OCI-LY7 (cell line): ENCODE measurements around the gene CDC14B. TPM values are rescaled to one million over a fixed set of nuclear protein-coding genes. Genes with fewer than 3 reads are reported as not detected.

Source experiments
- BruUV-seq: library from RNA; stranded (reverse); fragments of 400-500 nt; replicated peaks from 2 replicates; lab custom pipeline; 2021; lab: Mats Ljungman, UMichigan
- CTCF ChIA-PET: fragments of 300-600 bp; sonication (Branson Sonifier 250); formaldehyde crosslinking; loops from one replicate; lab custom pipeline; 2022; ENCODE audit warnings: antibody characterized with exemption; ENCODE audit not compliant: unreplicated experiment; lab: Charles Lee
- POLR2A ChIA-PET: fragments of 300-600 bp; sonication (Branson Sonifier 250); formaldehyde crosslinking; loops from one replicate; lab custom pipeline; 2022; ENCODE audit warnings: antibody characterized with exemption; lab: Charles Lee
- DNase-seq: peaks from one replicate; pipeline ENCODE4 v3.0.0-alpha.2; 2015; ENCODE audit warnings: low spot score
- H2AFZ ChIP-seq: fragments of 200-600 bp; sonication (generic), shearing (Covaris generic); 2 replicates; pipeline ENCODE4 v1.6.1; 2014; ENCODE audit warnings: mild to moderate bottlenecking, antibody characterized with exemption, low read length, moderate library complexity
- H3K27ac ChIP-seq: fragments of 200-600 bp; sonication (generic); 2 replicates; pipeline ENCODE4 v1.5.1; 2014; ENCODE audit warnings: mixed run types, low read depth, mild to moderate bottlenecking, moderate library complexity, low read length, inconsistent platforms; ENCODE audit not compliant: poor library complexity, severe bottlenecking
- H3K36me3 ChIP-seq: fragments of 200-600 bp; sonication (generic); 2 replicates; pipeline ENCODE4 v1.6.1; 2014; ENCODE audit warnings: mild to moderate bottlenecking, antibody characterized with exemption, low read length, moderate library complexity, mixed read lengths; ENCODE audit not compliant: insufficient read depth
- H3K4me1 ChIP-seq: fragments of 200-600 bp; sonication (generic); 2 replicates; pipeline ENCODE4 v1.5.1; 2014; ENCODE audit warnings: mild to moderate bottlenecking, low read length; ENCODE audit not compliant: insufficient read depth, poor library complexity, severe bottlenecking
- H3K4me2 ChIP-seq: fragments of 200-600 bp; sonication (generic); 2 replicates; pipeline ENCODE4 v1.6.1; 2014; ENCODE audit warnings: mild to moderate bottlenecking, low read length
- H3K4me3 ChIP-seq: fragments of 200-600 bp; sonication (generic); 2 replicates; pipeline ENCODE4 v1.5.1; 2014; ENCODE audit warnings: mild to moderate bottlenecking, low read depth, low read length; ENCODE audit not compliant: poor library complexity, severe bottlenecking
- H3K79me2 ChIP-seq: fragments of 200-600 bp; sonication (generic); 2 replicates; pipeline ENCODE4 v1.6.1; 2016; ENCODE audit warnings: low read depth, mild to moderate bottlenecking, low read length, moderate library complexity, mixed read lengths; ENCODE audit not compliant: insufficient read depth
- H3K9me2 ChIP-seq: fragments of 200-600 bp; sonication (generic); 2 replicates; pipeline ENCODE4 v1.6.1; 2016; ENCODE audit warnings: mild to moderate bottlenecking, low read length, mixed read lengths; ENCODE audit not compliant: insufficient read depth
- H3K9me3 ChIP-seq: fragments of 200-600 bp; sonication (generic); 2 replicates; pipeline ENCODE4 v1.6.1; 2014; ENCODE audit warnings: mild to moderate bottlenecking, mixed run types, low read length, mixed read lengths
- H4K20me1 ChIP-seq: fragments of 200-600 bp; sonication (generic); 2 replicates; pipeline ENCODE4 v1.6.1; 2014; ENCODE audit warnings: mild to moderate bottlenecking, antibody characterized with exemption, low read length, moderate library complexity, mixed read lengths; ENCODE audit not compliant: insufficient read depth
- EZH2phosphoT487 ChIP-seq: fragments of 200-600 bp; sonication (generic); IDR thresholded peaks from 2 replicates; pipeline ENCODE4 v1.6.1; 2018; ENCODE audit warnings: low read depth, borderline replicate concordance, mild to moderate bottlenecking, mixed run types, antibody characterized with exemption, low read length, moderate library complexity, mixed read lengths
- intact Hi-C: fragments of 100-400 bp; cut with micrococcal nuclease; formaldehyde crosslinking; loops from one replicate; pipeline ENCODE4 v1.10.0; 2022; ENCODE audit not compliant: unreplicated experiment
- total RNA-seq, 2 experiments: library from RNA; depleted of rRNA in 1 of 2; stranded (reverse); fragments of >200 nt in 1 of 2; shearing (Covaris generic) in 1 of 2; gene quantifications; 2 replicates each; pipeline ENCODE4 v1.2.3, GENCODE V29; 2014 to 2022
- TF ChIP-seq, protein P1 (sequence below): fragments of 200-600 bp; sonication (generic); conservative IDR thresholded peaks from 2 replicates; pipeline ENCODE4 v1.5.1; 2014; ENCODE audit warnings: mild to moderate bottlenecking, antibody characterized with exemption, low read length, moderate library complexity, mixed read lengths

CDC14B gene
- total RNA-seq, 2 experiments from 2014 or later, result 0.27 TPM; not detected in 1

DNA sequence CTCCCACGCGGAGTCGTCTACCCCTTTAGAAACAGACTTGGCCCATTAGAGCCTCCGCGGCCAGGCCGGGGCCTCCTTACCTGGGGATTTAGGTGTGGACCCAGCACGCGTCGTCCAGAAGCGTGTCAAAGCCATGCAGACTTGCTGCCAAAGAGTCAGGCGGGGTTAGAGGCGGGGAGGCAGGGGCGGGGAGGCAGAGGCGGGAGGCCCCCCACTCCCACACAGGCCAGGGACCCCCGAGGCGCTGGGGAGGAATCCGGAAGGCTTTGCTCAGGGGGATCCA lies 122.6 kb downstream of the CDC14B start:
- ChIA-PET CTCF (no interaction called here), POLR2A (no interaction called here)
- no peaks in the 10 kb centered on the region for H3K4me1 ChIP-seq
- H3K4me3 ChIP-seq, result no peak overlapping the region
- no peak for DNase-seq
- no peaks in the 10 kb centered on the region for H3K9me3 ChIP-seq
- no peaks in the 10 kb centered on the region for H4K20me1 ChIP-seq
- intact Hi-C loops, result no loop called here
- H3K9me2 ChIP-seq, result no peaks in the 10 kb centered on the region
- H3K36me3 ChIP-seq, result no peaks in the 10 kb centered on the region
- H3K4me2 ChIP-seq, result no peak overlapping the region
- H2AFZ ChIP-seq, result no peak overlapping the region
- no peak for TF ChIP-seq EZH2phosphoT487
- TF ChIP-seq, protein P1, sequence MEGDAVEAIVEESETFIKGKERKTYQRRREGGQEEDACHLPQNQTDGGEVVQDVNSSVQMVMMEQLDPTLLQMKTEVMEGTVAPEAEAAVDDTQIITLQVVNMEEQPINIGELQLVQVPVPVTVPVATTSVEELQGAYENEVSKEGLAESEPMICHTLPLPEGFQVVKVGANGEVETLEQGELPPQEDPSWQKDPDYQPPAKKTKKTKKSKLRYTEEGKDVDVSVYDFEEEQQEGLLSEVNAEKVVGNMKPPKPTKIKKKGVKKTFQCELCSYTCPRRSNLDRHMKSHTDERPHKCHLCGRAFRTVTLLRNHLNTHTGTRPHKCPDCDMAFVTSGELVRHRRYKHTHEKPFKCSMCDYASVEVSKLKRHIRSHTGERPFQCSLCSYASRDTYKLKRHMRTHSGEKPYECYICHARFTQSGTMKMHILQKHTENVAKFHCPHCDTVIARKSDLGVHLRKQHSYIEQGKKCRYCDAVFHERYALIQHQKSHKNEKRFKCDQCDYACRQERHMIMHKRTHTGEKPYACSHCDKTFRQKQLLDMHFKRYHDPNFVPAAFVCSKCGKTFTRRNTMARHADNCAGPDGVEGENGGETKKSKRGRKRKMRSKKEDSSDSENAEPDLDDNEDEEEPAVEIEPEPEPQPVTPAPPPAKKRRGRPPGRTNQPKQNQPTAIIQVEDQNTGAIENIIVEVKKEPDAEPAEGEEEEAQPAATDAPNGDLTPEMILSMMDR, result no peak
- no TSS peak for BruUV-seq
- H3K79me2 ChIP-seq, result no peaks in the 10 kb centered on the region
- no peak overlapping the region for H3K27ac ChIP-seq

DNA sequence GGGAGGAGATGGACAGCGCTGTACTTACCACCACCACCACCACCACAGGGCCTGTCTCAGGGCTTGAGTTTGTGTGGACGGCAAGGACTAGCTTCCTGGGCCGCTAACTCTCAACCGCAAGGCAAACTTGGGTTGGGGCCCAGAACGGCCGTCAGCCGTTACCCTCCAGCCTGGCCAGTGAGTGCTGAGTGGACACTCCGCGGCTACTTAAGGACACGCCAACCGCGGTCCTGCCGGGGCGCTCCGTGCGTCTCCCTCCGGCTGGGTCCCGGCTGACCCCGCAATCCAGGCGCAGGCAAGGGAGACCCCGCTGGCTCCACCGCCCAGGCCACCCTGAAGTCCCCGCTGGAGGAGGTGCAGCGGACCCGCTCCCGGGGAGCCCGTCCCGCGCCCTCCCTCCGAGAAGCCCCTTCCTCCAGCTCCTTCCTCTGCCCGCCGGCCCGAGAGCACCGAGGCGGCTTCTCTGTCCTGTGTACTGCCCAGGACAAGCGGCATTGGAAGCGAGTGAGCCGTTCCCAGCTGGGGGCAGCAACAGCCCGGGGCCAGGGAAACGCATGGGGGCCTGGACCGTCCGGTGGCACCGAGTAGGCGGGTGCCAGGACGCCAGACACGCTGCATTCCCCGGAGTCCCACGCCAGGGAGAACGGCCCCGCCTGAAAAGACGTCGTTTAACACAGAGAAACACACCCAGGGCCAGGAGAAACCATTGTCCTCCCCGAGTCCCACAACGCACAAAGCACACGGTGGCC lies 123.1 kb downstream of the CDC14B start:
- no peak for DNase-seq
- intact Hi-C loops, result no loop called here
- no TSS peak for BruUV-seq
- ChIA-PET CTCF (no interaction called here), POLR2A (no interaction called here)
- no peaks in the 10 kb centered on the region for H3K79me2 ChIP-seq
- no peaks in the 10 kb centered on the region for H3K9me3 ChIP-seq
- no peak overlapping the region for H2AFZ ChIP-seq
- H3K9me2 ChIP-seq, result no peaks in the 10 kb centered on the region
- H3K27ac ChIP-seq, result no peak overlapping the region
- no peak overlapping the region for H3K4me3 ChIP-seq
- H3K4me2 ChIP-seq, result no peak overlapping the region
- H3K4me1 ChIP-seq, result no peaks in the 10 kb centered on the region
- H4K20me1 ChIP-seq, result no peaks in the 10 kb centered on the region
- H3K36me3 ChIP-seq, result no peaks in the 10 kb centered on the region
- TF ChIP-seq, protein P1, result no peak
- TF ChIP-seq EZH2phosphoT487, result no peak

DNA sequence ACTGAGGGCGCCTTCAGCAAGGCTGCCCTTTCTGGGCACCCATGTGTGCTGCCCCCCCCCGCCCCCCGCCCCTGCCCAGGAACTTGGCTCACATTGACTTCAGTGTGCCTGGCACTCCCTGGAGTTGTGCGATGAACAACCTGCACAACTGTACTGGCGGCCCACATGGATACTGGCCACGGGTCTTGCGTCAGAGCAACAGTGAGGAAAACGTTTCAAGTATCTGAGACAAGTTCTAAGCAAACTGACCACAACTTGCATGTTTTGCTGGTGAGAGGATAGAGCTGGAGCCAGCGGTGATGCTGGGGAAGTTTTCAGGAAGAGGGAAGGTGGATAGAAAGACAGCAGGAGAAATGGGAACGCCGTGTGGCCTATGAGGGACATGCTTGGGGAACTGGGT lies 124.3 kb downstream of the CDC14B start:
- H3K36me3 ChIP-seq, result no peaks in the 10 kb centered on the region
- no peak overlapping the region for H2AFZ ChIP-seq
- H3K4me2 ChIP-seq, result no peak overlapping the region
- BruUV-seq, result no TSS peak
- no peaks in the 10 kb centered on the region for H3K4me1 ChIP-seq
- H3K4me3 ChIP-seq, result no peak overlapping the region
- H4K20me1 ChIP-seq, result no peaks in the 10 kb centered on the region
- TF ChIP-seq, protein P1, result no peak
- TF ChIP-seq EZH2phosphoT487, result no peak
- no peak overlapping the region for H3K27ac ChIP-seq
- H3K79me2 ChIP-seq, result no peaks in the 10 kb centered on the region
- no peaks in the 10 kb centered on the region for H3K9me2 ChIP-seq
- intact Hi-C loops, result no loop called here
- no peaks in the 10 kb centered on the region for H3K9me3 ChIP-seq
- CTCF ChIA-PET, result no interaction called here
- DNase-seq, result no peak
- POLR2A ChIA-PET, result no interaction called here
